ENCODE results near the gene LRMDA. TPM values are rescaled to one million over a fixed set of nuclear protein-coding genes. Genes with fewer than 3 reads are reported as not detected.

LRMDA gene
- polyA plus RNA-seq, 1 donor (not counting 4 experiments of a cell fraction or from before 2014, with no cell fraction given): not detected

- dilution Hi-C loops (cut with MboI; ENCODE audit: extremely low pct_ligation_motif_present, low sequenced_read_pairs): no loop called here
- no peak for FAIRE-seq
- DNase-seq (ENCODE audit: low read depth, low spot score): no peak
Measured at GRCh38 chr10:76309741-76310587, 878.5 kb downstream of the LRMDA start.

DNA sequence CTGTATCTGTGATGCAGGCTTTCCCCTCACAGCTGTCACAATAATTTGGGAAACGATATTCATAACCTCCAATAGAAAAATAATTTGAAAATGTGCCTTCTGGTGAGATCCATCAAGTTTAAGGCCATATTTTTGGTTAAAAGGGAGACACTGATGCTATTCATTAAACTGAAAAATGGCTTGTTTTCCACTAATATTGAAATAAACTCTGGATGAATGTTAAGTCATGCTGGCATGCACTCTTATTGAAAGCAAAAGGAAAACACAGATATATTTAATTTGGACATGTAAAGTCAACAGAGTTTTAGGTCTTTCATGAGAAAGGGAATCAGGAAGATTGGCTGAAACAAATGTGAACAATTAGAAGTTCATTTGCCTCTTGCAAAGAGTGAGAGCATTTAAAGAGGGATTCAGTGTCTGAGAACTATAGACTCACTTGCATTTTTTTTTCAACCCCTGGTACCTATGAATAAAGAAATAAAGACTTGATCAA is 879.2 kb downstream of the LRMDA start:
- Histone ChIP-seq H3K27ac (ENCODE audit: control insufficient read depth, insufficient read depth, low read length) (no peak overlapping the region), H3K36me3 (ENCODE audit: control insufficient read depth in 2 of 2, extremely low read depth in 1 of 2, insufficient read depth in 2 of 2, low read length in 2 of 2) (no peaks in the 10 kb centered on the region), H2AFZ (ENCODE audit: control insufficient read depth, low read length) (no peak overlapping the region), H3K4me1 (ENCODE audit: control insufficient read depth, extremely low read depth, insufficient read depth, low read length) (no peaks in the 10 kb centered on the region), H3K9me3 (ENCODE audit: control insufficient read depth, low read depth, low read length) (no peaks in the 10 kb centered on the region), H3K79me2 (ENCODE audit: control insufficient read depth, insufficient read depth, low read length) (no peaks in the 10 kb centered on the region), H3K4me2 (ENCODE audit: control insufficient read depth, extremely low read depth, insufficient read depth, low read depth, low read length) (no peak overlapping the region), H3K4me3 (ENCODE audit: control insufficient read depth in 2 of 3, extremely low read depth in 1 of 3, insufficient read depth in 2 of 3, low read depth in 1 of 3, low read length in 3 of 3) (no peak overlapping the region), H3K9me1 (ENCODE audit: control insufficient read depth, extremely low read depth, insufficient read depth, low read length) (no peaks in the 10 kb centered on the region), H3K27me3 (ENCODE audit: control insufficient read depth, extremely low read depth, insufficient read depth, low read length) (peaks cover 4% of the 10 kb centered on the region), H4K20me1 (ENCODE audit: control insufficient read depth, extremely low read depth, insufficient read depth, low read length) (no peaks in the 10 kb centered on the region), H3K9ac (ENCODE audit: control insufficient read depth, extremely low read depth, insufficient read depth, low read length) (no peak overlapping the region)
- DNase-seq (ENCODE audit: low read depth, low spot score) (no peak), FAIRE-seq (no peak)
- TF ChIP-seq, protein P1, sequence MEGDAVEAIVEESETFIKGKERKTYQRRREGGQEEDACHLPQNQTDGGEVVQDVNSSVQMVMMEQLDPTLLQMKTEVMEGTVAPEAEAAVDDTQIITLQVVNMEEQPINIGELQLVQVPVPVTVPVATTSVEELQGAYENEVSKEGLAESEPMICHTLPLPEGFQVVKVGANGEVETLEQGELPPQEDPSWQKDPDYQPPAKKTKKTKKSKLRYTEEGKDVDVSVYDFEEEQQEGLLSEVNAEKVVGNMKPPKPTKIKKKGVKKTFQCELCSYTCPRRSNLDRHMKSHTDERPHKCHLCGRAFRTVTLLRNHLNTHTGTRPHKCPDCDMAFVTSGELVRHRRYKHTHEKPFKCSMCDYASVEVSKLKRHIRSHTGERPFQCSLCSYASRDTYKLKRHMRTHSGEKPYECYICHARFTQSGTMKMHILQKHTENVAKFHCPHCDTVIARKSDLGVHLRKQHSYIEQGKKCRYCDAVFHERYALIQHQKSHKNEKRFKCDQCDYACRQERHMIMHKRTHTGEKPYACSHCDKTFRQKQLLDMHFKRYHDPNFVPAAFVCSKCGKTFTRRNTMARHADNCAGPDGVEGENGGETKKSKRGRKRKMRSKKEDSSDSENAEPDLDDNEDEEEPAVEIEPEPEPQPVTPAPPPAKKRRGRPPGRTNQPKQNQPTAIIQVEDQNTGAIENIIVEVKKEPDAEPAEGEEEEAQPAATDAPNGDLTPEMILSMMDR (optimal IDR thresholded peaks at IDR 0.05 in 1 of 3, IDR thresholded peaks at IDR 0.05 in 1 of 3, conservative IDR thresholded peaks at IDR 0.05 in 1 of 3; ENCODE audit: extremely low read depth in 1 of 3, insufficient read depth in 2 of 3, low read length in 3 of 3): no peak
- no peak for TF ChIP-seq EZH2 (IDR thresholded peaks at IDR 0.05; ENCODE audit: low read length)
- dilution Hi-C loops (cut with MboI; ENCODE audit: extremely low pct_ligation_motif_present, low sequenced_read_pairs): no loop called here

More at GRCh38 chr10:76309741-76310587, 878.5 kb downstream of the LRMDA start:
- Histone ChIP-seq H4K20me1 (ENCODE audit: control insufficient read depth, extremely low read depth, insufficient read depth, low read length) (no peaks in the 10 kb centered on the region), H3K36me3 (ENCODE audit: control insufficient read depth in 2 of 2, extremely low read depth in 1 of 2, insufficient read depth in 2 of 2, low read length in 2 of 2) (no peaks in the 10 kb centered on the region), H3K4me2 (ENCODE audit: control insufficient read depth, extremely low read depth, insufficient read depth, low read depth, low read length) (no peak overlapping the region), H3K9me1 (ENCODE audit: control insufficient read depth, extremely low read depth, insufficient read depth, low read length) (no peaks in the 10 kb centered on the region), H2AFZ (ENCODE audit: control insufficient read depth, low read length) (no peak overlapping the region), H3K9me3 (ENCODE audit: control insufficient read depth, low read depth, low read length) (no peaks in the 10 kb centered on the region), H3K27ac (ENCODE audit: control insufficient read depth, insufficient read depth, low read length) (no peak overlapping the region), H3K9ac (ENCODE audit: control insufficient read depth, extremely low read depth, insufficient read depth, low read length) (no peak overlapping the region), H3K4me3 (ENCODE audit: control insufficient read depth in 2 of 3, extremely low read depth in 1 of 3, insufficient read depth in 2 of 3, low read depth in 1 of 3, low read length in 3 of 3) (no peak overlapping the region), H3K79me2 (ENCODE audit: control insufficient read depth, insufficient read depth, low read length) (no peaks in the 10 kb centered on the region), H3K4me1 (ENCODE audit: control insufficient read depth, extremely low read depth, insufficient read depth, low read length) (no peaks in the 10 kb centered on the region), H3K27me3 (ENCODE audit: control insufficient read depth, extremely low read depth, insufficient read depth, low read length) (peaks cover 4% of the 10 kb centered on the region)
- TF ChIP-seq, protein P1 (optimal IDR thresholded peaks at IDR 0.05 in 1 of 3, IDR thresholded peaks at IDR 0.05 in 1 of 3, conservative IDR thresholded peaks at IDR 0.05 in 1 of 3; ENCODE audit: extremely low read depth in 1 of 3, insufficient read depth in 2 of 3, low read length in 3 of 3): no peak
- no peak for TF ChIP-seq EZH2 (IDR thresholded peaks at IDR 0.05; ENCODE audit: low read length)

Measured in keratinocyte (primary cell).